HG02885 (cell line): ENCODE measurements around the gene ACYP2.

Experiments
- ATAC-seq: cut with Tn5 transposase; IDR thresholded peaks from one replicate; pipeline ENCODE4 v1.9.1; 2021; ENCODE audit warnings: mild to moderate bottlenecking; ENCODE audit not compliant: unreplicated experiment, poor library complexity

The ACYP2 gene

GRCh38 chr2:54148391-54148790 lies 33.0 kb downstream of the ACYP2 start:
- no peak for ATAC-seq

- no peak for ATAC-seq
Measured at GRCh38 chr2:54149638-54150441, 34.4 kb downstream of the ACYP2 start.

GRCh38 chr2:54158311-54158710 lies 42.9 kb downstream of the ACYP2 start:
- ATAC-seq, result no peak

GRCh38 chr2:54161660-54162424 lies 46.4 kb downstream of the ACYP2 start:
- ATAC-seq, result no peak

DNA sequence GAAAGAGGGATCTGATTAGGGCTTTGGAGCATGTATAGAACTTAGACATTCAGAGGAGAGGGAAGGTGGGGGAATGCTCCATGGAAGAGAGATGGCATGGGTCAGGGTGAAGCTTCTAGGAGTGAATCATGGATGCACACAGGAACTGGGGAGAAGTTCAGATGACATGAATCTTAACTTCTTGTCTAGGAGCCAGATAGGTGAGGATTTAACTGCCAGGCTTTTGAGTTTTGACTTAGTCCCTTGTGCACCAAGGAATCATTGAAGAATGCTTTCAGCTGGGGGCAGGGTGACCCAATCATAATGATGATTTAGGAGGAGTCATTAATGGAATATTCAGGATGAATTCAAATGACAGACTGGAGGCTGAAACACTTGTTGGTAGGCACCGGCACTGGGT lies 48.7 kb downstream of the ACYP2 start:
- no peak for ATAC-seq

DNA sequence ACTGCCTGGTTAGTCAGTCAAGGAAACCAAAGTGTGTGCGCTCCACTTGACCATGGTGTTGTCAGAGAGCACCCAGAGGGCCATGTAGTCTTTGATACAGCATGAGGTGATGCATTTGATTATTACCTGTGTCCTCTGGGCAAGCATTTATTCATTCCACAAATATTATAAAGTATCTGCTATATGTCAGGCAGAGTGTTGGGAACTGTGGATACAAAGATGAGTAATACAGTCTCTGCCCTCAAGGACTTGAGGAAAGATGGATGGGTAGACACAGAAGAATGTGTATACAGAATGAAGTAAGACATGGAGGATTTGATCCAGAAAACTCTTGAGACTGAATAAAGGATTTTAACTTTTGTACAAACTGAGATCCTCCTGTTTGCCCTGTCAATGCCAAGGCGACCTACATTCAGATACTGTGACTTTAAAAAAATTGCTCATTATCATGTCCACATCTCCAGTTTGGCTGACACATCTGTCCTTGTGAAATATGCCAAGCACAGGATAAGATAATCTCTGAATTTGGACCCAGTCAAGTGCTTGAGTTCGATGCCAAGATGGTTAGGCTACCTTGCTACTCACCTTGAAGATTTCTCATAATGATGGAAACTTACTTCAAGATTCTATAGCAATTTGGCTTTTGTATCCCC lies 50.8 kb downstream of the ACYP2 start:
- no peak for ATAC-seq

- ATAC-seq, result no peak
Measured at GRCh38 chr2:54176577-54176976, 61.2 kb downstream of the ACYP2 start.

GRCh38 chr2:54183281-54183680 lies 67.9 kb downstream of the ACYP2 start:
- ATAC-seq, result no peak

DNA sequence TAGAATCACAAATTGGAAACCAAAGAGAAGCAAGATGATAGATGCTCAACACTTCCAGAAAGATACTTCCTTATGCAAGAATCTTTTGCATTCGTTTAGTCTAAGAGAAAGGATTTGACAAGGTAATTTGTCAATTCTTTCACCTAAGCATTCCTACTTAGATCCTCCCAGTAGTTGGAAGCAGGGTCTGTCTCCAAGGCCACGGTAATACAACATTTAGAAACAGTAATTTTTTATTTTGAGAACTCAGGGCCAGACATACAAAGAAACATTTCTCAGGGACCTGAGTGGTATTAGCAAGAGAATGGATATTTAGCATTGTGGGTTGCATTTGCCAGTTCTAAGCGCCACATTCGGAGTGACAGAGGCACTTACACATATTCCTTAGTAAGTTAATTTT lies 68.6 kb downstream of the ACYP2 start:
- no peak for ATAC-seq

- no peak for ATAC-seq
Measured at GRCh38 chr2:54185105-54185504, 69.7 kb downstream of the ACYP2 start.

GRCh38 chr2:54187331-54187730 lies 71.9 kb downstream of the ACYP2 start:
- no peak for ATAC-seq

- ATAC-seq, result no peak
Measured at GRCh38 chr2:54189539-54189938, 74.1 kb downstream of the ACYP2 start.

DNA sequence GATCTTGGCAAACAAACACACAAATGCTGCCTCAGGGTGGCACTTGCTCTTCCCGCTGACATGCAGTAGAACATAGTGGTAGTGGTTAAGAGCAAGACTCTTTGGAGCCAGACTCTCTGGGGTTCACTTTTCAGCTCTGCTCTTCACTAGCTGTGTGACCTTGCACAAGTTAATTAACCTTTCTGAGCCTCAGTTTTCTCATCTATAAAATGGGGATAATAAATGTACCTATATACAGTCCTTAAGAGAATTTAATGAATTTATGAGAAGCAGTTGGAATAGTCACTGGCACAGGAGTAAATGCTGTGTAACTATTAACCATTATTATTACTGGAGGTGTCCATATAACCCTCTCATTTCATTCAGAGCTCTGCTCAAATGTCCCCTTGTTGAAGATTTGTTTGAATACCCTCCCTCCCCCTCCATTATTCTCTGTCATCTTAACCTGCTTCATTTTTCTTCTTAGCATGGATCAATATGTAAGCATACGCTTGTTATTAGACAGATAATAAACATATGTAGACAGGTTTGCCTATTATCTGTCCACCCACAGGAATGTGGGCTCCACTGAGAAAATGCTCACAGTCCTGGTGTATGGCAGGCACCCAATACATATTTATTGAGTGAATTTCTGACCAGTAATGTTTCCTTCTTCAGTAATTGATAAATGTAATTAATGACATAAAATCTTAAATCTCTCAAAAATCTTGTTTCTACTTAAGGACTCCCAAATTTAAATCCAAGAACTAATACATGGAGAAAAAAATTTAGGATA lies 76.1 kb downstream of the ACYP2 start:
- ATAC-seq, result no peak

DNA sequence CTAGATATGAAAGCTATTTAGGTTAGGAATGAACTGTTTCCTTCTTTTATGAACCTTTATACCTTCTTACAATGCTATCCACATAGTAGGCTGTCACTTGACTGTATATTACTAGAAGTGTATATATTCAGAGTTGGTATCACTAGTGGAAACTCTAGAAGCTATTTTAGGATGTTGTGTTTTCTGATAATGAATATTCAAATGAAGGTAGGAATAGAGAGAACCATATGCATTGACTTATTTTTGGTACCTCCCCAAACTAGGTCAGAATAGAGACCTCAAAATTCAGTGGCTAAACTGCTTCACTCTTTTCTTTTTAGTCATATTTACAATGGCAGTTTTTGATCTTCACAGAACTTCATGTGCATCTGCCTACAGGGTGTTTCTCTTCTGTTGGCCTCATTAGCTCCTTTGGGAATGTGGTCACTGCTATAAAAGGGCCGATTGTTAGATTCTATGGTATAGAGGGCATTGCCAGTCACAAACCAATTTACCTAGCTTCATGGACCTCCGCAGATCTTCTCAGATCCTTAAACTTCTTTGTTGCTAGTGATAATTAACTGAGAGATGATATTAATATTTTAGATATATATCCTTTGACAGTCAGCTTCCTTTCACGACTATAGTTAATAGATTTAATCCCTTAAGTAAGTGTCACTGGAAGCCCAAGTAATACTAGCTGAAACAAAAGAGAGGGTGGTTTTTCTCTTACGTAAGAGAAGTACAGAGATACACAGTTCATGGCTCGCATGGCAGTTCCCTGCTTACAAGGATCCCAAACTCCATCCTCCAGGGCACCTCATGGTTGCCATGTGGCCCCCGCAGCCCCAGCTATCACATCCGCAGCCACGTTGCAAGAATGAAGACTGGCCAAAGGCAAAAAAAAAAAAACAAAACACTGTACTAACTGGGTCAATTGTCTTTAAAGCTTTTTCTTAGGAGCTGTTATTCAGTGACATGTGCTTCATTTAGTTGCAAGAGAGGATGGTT lies 79.6 kb downstream of the ACYP2 start:
- peak; percentile 83 for ATAC-seq

DNA sequence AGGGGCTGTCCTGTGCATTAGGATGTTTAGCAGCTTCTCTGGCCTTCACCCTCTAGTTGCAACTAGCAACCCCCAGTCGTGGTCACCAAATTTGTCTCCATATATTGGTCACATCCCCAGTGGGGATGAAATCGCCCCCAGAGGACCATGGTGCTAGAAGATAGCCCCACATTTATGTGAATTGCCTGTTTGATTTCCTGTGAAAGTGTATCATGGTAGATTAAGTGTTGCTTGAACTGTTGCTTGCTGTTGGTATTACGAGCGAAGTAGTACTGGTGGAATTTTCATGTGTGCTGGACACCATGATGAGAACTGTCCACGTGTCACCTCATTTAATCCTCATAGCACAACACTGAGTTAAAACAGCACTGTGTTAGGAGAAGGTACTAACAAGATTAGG lies 81.2 kb downstream of the ACYP2 start:
- no peak for ATAC-seq

DNA sequence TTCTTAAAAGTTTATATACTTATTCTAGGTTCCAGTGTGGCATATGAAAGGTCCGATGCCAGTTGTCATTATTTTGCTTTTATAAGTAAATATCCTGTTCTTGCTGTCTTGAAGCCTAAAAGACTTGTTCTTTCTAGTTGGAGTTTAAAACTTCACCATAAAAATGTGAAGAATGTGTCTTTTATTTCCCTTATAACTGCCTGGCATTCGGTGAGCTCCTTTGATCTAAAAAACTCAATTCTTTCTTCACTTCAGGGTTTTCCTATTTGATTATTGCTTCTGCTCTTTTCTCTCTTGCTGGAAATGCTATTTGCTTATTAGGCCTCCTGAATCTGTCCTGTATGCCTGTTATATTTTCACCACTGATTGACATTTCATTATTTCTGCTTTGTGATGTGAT lies 89.1 kb downstream of the ACYP2 start:
- ATAC-seq, result no peak

DNA sequence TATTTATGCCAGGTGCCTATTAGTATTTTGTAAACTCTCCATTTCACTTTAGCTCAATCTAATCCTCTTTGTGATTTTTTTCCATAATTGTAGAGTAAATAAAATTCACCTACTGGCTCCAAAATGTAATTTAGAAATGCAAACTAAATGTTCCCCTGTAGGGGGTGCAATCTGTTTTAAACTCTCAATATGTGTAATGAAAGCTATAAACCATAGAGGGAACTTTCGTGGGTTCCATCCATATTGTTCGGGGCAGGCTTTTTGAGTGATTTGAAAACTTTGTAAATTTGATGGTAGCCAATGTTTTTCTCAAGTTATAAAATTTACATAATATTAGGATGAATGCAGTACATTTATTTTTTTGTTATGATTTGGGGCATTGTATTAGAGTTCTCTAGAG lies 91.2 kb downstream of the ACYP2 start:
- peak; percentile 72 for ATAC-seq

DNA sequence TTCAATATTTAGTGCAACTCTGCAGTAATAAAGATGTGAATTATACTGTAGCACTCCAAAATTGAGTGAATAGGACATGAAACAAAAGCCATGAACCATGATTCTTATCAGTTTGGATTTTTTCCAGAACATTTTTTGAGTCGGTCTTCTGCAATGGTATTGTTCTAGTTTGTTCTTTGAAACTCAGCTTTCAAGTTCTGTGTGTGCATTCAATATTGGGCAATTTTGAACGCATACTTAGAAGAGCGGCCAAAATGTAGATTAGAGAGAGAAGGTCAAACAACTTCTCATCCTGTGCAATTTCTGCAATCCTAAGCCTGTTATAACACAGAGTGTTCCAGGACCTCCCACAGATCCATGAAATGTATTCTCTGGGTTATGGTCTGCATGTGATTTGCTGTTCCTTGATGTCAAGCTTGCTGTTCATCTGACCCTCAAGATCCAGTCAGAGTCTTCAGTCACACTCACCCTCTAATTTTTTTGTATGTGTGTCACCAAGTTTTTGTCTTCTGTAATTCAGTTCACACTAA lies 92.3 kb downstream of the ACYP2 start:
- no peak for ATAC-seq
